Naive thymus-derived CD8-positive, alpha-beta T cell (primary cell): ENCODE measurements around the gene EFCC1. TPM values are rescaled to one million over a fixed set of nuclear protein-coding genes. Genes with fewer than 3 reads are reported as not detected.

ENCODE experiments used
- ATAC-seq, 2 donors: fragments of 150-1000 bp; cut with Tn5 transposase in 1 of 2; sonication (Bioruptor Pico), chemical (Tn5 transposase) in 1 of 2; 1 replicate in 1 of 2; 2 replicates in 1 of 2; pipeline ENCODE4 v1.10.0; 2021; ENCODE audit warnings: mild to moderate bottlenecking in 2 of 2, moderate library complexity in 2 of 2
- POLR2A ChIA-PET: fragments of 350-600 bp; sonication (Branson Sonifier 250); formaldehyde crosslinking; loops from one replicate; lab custom pipeline; 2021; ENCODE audit warnings: antibody characterized with exemption; lab: Charles Lee
- DNase-seq, 10 donors: peaks; one replicate each; pipeline versions ENCODE4 v3.0.0 to v3.0.0-alpha.2; 2020 to 2022
- H3K27ac Mint-ChIP-seq, 10 donors: one replicate each; pipeline ENCODE4 v1.8.0; 2020 to 2022; ENCODE audit warnings: mild to moderate bottlenecking in 10 of 10, mixed read lengths in 10 of 10, moderate library complexity in 4 of 10, inconsistent platforms in 1 of 10
- H3K27me3 Mint-ChIP-seq, 5 donors: one replicate each; pipeline ENCODE4 v1.8.0; 2021 to 2022; ENCODE audit warnings: mixed read lengths in 5 of 5
- H3K36me3 Mint-ChIP-seq, 3 donors: one replicate each; pipeline ENCODE4 v1.8.0; 2020 to 2022; ENCODE audit warnings: mixed read lengths in 3 of 3, mild to moderate bottlenecking in 2 of 3, inconsistent platforms in 1 of 3
- H3K4me1 Mint-ChIP-seq, 4 donors: one replicate each; pipeline ENCODE4 v1.8.0; 2021 to 2022; ENCODE audit warnings: mixed read lengths in 4 of 4
- H3K4me3 Mint-ChIP-seq, 10 donors: one replicate each; pipeline ENCODE4 v1.8.0; 2020 to 2022; ENCODE audit warnings: mild to moderate bottlenecking in 10 of 10, mixed read lengths in 10 of 10, moderate library complexity in 6 of 10, inconsistent platforms in 1 of 10
- H3K9me3 Mint-ChIP-seq, 9 donors: one replicate each; pipeline ENCODE4 v1.8.0; 2020 to 2022; ENCODE audit warnings: mixed read lengths in 9 of 9, mild to moderate bottlenecking in 3 of 9, inconsistent platforms in 1 of 9, moderate library complexity in 1 of 9
- polyA plus RNA-seq, 3 donors: library from polyadenylated mRNA; unstranded; fragments of 300-500 nt; fragmentation: Illumina TruSeq; gene quantifications; one replicate each; pipeline ENCODE4 v1.2.3, GENCODE V29; 2021
- total RNA-seq, 8 experiments: library from RNA in 2 of 8; stranded (reverse) in 2 of 8; gene quantifications; one replicate each; pipeline ENCODE4 v1.2.3 and lab custom pipeline; 2021 to 2026

The EFCC1 gene
- total and polyA plus RNA-seq, 5 experiments from 2014 or later = 0.21 to 0.69 (median 0.47) TPM

DNA sequence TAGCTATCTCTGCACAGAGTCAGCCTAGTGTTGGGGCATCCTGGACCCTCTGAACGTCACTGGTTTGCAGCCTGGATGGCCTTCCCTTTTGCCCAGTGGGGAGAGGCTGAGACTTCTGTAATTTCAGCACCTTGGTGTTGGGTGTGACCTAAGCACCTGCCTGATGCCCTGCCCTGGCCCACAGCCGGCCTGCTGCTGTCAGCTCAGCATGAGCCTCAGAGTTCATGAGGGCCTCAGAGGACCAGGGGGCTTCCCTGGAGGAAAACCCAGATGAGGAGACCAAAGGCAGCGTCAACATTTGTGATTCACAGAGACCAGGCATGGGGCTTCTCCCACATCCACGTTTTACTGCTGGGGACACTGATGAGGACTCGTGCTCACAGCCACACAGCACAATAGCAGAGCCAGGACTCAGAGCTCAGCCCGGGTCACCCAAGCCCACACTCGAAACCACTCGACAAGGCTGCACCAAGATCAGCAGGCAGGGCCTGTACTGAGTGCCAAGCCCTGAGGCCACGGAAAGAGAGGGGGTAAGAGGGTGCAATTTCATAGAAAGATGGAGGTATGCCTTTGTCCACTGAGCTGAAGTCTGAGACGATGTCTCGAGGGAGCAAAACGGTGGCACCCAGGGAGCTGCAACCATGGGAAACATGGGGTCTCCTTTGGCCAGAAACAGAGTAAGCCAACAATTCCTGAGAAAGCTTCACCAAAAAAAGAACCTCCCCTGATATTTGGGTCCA, 49.6 kb downstream of the EFCC1 start:
- H3K4me1 Mint-ChIP-seq = peaks cover 6 to 10% (median 8%) of the 10 kb centered on the region in 4 donors
- H3K36me3 Mint-ChIP-seq = peaks cover 0 to 5% (median 0%) of the 10 kb centered on the region in 3 donors
- peaks cover 0 to 4% (median 0%) of the 10 kb centered on the region in 5 donors for H3K27me3 Mint-ChIP-seq
- peaks cover 0 to 9% (median 3%) of the 10 kb centered on the region in 9 donors for H3K9me3 Mint-ChIP-seq
- ATAC-seq = no peak
- H3K27ac Mint-ChIP-seq = no peak overlapping the region
- no peak overlapping the region for H3K4me3 Mint-ChIP-seq
- no peak for DNase-seq
- POLR2A ChIA-PET = interaction anchor here (0.6 to 5.2 kb wide), 2 partner anchors 27 to 69 kb away, joined by 6 to 57 read pairs; partner anchors contain the start of gene RAB43

GRCh38 chr3:129051871-129052340, 50.8 kb downstream of the EFCC1 start:
- Mint-ChIP-seq H3K27me3 (peaks cover 0 to 4% (median 0%) of the 10 kb centered on the region in 5 donors), H3K4me1 (peaks cover 6 to 10% (median 8%) of the 10 kb centered on the region in 4 donors), H3K36me3 (peaks cover 0 to 5% (median 0%) of the 10 kb centered on the region in 3 donors), H3K9me3 (peaks cover 0 to 9% (median 3%) of the 10 kb centered on the region in 9 donors), H3K27ac (peak overlapping the region in 3 of 10 donors; percentile 60 to 69 (median 63)), H3K4me3 (no peak overlapping the region)
- ATAC-seq (no peak), DNase-seq (no peak)
- POLR2A ChIA-PET = interaction anchor here (0.7 to 5.2 kb wide), 5 partner anchors 68 to 194 kb away, joined by 3 to 57 read pairs (median 5); partner anchors contain the start of genes CNBP and RAB43

GRCh38 chr3:129052675-129053074, 51.6 kb downstream of the EFCC1 start:
- peaks cover 0 to 5% (median 0%) of the 10 kb centered on the region in 3 donors for H3K36me3 Mint-ChIP-seq
- peaks cover 0 to 4% (median 0%) of the 10 kb centered on the region in 5 donors for H3K27me3 Mint-ChIP-seq
- DNase-seq (no peak), ATAC-seq (no peak)
- POLR2A ChIA-PET = interaction anchor here (0.6 to 5.2 kb wide), 13 partner anchors 11 to 197 kb away, joined by 3 to 57 read pairs (median 5); partner anchors contain the start of genes CNBP, COPG1 and RAB43
- H3K4me3 Mint-ChIP-seq = no peak overlapping the region
- peaks cover 0 to 9% (median 3%) of the 10 kb centered on the region in 9 donors for H3K9me3 Mint-ChIP-seq
- peak overlapping the region in 1 of 10 donors; percentile 84 for H3K27ac Mint-ChIP-seq
- peaks cover 7 to 11% (median 9%) of the 10 kb centered on the region in 4 donors for H3K4me1 Mint-ChIP-seq

- Mint-ChIP-seq H3K9me3 (no peaks in the 10 kb centered on the region), H3K27me3 (no peaks in the 10 kb centered on the region), H3K4me1 (peaks cover 8 to 17% (median 13%) of the 10 kb centered on the region in 4 donors), H3K27ac (peak overlapping the region in 2 of 10 donors; percentile 63 to 87), H3K36me3 (no peaks in the 10 kb centered on the region), H3K4me3 (no peak overlapping the region)
- ATAC-seq (no peak), DNase-seq (no peak)
- POLR2A ChIA-PET = interaction anchor here (2.5 to 5.2 kb wide), 2 partner anchors 39 to 65 kb away, joined by 14 to 57 read pairs; partner anchors contain the start of gene RAB43
These were observed 53.6 kb downstream of the EFCC1 start for GRCh38 chr3:129054605-129055104.

- H3K36me3 Mint-ChIP-seq = no peaks in the 10 kb centered on the region
- no peaks in the 10 kb centered on the region for H3K27me3 Mint-ChIP-seq
- no peaks in the 10 kb centered on the region for H3K9me3 Mint-ChIP-seq
- POLR2A ChIA-PET = interaction anchor here (1.4 kb wide), 1 partner anchor 10 kb away, joined by 5 read pairs; no protein-coding TSS in a partner anchor
- ATAC-seq (no peak), DNase-seq (no peak)
- no peak overlapping the region for H3K4me3 Mint-ChIP-seq
- peak overlapping the region in 4 of 10 donors; percentile 4 to 84 (median 40) for H3K27ac Mint-ChIP-seq
- H3K4me1 Mint-ChIP-seq = peaks cover 8 to 17% (median 13%) of the 10 kb centered on the region in 4 donors
These were observed 55.5 kb downstream of the EFCC1 start for GRCh38 chr3:129056451-129057173.

DNA sequence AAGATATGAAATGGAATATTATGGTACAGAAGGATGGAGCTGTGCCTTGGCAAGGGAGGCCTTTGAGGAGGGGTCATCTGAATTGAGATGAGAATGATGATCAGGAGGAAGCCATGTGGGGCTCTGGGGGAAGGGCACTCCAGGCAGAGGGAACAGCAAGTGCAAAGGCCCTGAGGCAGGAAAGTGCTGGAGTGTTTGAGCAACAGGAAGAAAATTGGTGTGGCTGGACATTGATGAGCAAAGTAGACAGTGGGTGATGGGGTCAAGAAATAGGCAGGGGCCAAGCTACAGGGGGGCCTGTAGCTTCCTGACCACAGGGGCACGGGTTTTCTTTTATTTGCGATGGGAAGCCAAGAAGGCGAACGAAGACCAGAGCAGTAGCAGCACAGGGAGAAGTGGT, 56.1 kb downstream of the EFCC1 start:
- H3K27ac Mint-ChIP-seq = peak overlapping the region in 4 of 10 donors; percentile 4 to 84 (median 40)
- H3K9me3 Mint-ChIP-seq = no peaks in the 10 kb centered on the region
- POLR2A ChIA-PET = interaction anchor here (0.7 to 1.4 kb wide), 2 partner anchors 11 to 125 kb away, joined by 3 to 5 read pairs; no protein-coding TSS in a partner anchor
- DNase-seq (no peak), ATAC-seq (no peak)
- H3K4me3 Mint-ChIP-seq = no peak overlapping the region
- peaks cover 8 to 17% (median 13%) of the 10 kb centered on the region in 4 donors for H3K4me1 Mint-ChIP-seq
- H3K36me3 Mint-ChIP-seq = no peaks in the 10 kb centered on the region
- H3K27me3 Mint-ChIP-seq = no peaks in the 10 kb centered on the region

DNA sequence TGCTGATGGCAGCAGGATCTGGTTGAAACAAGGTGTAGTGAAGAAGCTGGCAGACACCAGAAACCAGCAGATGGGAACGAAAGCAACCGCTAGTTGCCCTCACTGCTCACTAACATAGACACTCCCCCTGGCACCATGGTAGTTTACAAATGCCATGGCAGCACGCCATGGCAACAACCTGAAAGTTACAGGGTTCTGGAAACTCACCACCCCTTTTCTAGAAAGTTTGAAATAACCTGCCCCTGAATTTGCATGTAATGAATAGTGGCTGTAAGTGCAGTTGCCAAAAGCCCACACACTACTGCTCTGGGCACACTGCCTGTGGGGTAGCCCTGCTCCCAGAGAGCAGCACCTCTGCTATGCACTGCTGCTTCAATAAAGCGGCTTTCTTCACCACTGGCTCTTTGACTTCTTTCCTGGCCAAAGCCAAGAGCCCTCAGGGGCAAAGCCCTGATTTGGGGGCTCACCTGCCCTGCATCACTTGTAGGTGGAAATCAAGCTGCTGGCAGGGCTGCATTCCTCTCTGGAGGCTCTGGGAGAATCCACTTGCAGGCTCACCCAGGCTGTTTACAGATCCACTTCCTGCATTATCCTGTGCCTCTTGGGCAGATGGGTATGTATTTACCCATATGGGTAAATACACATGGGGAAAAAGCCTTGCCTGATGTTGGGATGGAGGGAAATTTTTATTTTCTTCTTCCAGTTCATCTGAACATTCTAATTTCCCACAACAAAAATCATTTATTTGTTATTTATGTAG, 57.5 kb downstream of the EFCC1 start:
- ATAC-seq (peak; percentile 70 to 84), DNase-seq (peak in 4 of 10 donors; percentile 33 to 48 (median 36))
- POLR2A ChIA-PET = interaction anchor here (0.6 to 1.2 kb wide), 2 partner anchors 53 to 55 kb away, joined by 3 to 4 read pairs; no protein-coding TSS in a partner anchor
- Mint-ChIP-seq H3K36me3 (no peaks in the 10 kb centered on the region), H3K4me1 (peaks cover 3 to 12% (median 8%) of the 10 kb centered on the region in 4 donors), H3K4me3 (no peak overlapping the region), H3K27me3 (no peaks in the 10 kb centered on the region), H3K27ac (peak overlapping the region in 3 of 10 donors; percentile 60 to 73 (median 71)), H3K9me3 (no peaks in the 10 kb centered on the region)

- no peak overlapping the region for H3K4me3 Mint-ChIP-seq
- no peaks in the 10 kb centered on the region for H3K9me3 Mint-ChIP-seq
- no peaks in the 10 kb centered on the region for H3K27me3 Mint-ChIP-seq
- ATAC-seq = no peak
- H3K27ac Mint-ChIP-seq = no peak overlapping the region
- no peaks in the 10 kb centered on the region for H3K36me3 Mint-ChIP-seq
- DNase-seq = no peak
- H3K4me1 Mint-ChIP-seq = peaks cover 0 to 9% (median 6%) of the 10 kb centered on the region in 4 donors
- POLR2A ChIA-PET = interaction anchor here (0.6 to 1.2 kb wide), 2 partner anchors 52 to 54 kb away, joined by 3 to 4 read pairs; no protein-coding TSS in a partner anchor
These were observed 58.3 kb downstream of the EFCC1 start for GRCh38 chr3:129059311-129059958.

DNA sequence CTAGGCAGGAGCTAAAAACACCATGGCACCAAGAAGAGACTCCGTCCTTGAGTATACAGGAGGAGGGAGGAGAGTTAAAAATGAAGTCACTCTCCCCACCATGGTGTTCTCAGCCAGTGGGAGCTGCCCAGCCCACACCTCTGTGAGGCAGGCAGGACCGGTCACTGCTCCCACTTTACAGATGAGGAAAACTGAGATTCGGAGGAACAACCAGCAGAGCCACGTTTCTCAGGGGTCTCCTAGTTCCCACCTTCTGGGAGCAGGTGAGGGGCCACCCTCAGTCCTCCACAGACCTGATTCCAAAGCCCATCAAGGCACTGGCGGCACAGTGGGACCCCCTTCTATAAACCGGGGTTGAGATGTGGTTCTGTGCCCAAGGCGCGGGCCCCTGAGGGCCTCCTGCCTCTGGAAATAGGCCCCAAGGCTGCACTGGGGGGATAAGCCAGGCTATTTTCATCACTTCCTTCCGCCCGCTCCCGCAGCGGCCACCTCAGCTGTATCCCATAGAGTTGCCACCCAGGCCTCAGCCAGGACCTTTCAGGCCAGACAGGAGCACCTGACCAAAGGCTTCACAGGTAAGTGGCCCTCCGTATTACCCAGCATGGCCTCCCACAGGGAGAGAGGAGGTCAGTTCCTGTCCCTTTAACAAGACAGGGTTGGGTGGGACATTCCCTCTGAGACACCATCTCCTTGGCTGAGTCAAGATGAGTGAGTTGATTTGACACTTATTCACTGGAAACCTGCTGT, 59.3 kb downstream of the EFCC1 start, which contains the start of gene GP9:
TSS of gene GP9 (plus strand) at position 504 of the 747 bp plus-strand sequence. CDS start 961 bp downstream, outside the sequence.
- no peak within 1 kb of the TSS for H3K27ac Mint-ChIP-seq
- no peak within 1 kb of the TSS for H3K4me3 Mint-ChIP-seq
- no peaks in the 10 kb centered on the region for H3K36me3 Mint-ChIP-seq
- ATAC-seq (no peak), DNase-seq (no peak)
- no peaks in the 10 kb centered on the region for H3K27me3 Mint-ChIP-seq
- peaks cover 0 to 10% (median 6%) of the 10 kb centered on the region in 4 donors for H3K4me1 Mint-ChIP-seq
- POLR2A ChIA-PET = interaction anchor here (1.1 kb wide), 1 partner anchor 189 kb away, joined by 3 read pairs; the partner anchor contains the start of gene COPG1
- H3K9me3 Mint-ChIP-seq = no peaks in the 10 kb centered on the region

DNA sequence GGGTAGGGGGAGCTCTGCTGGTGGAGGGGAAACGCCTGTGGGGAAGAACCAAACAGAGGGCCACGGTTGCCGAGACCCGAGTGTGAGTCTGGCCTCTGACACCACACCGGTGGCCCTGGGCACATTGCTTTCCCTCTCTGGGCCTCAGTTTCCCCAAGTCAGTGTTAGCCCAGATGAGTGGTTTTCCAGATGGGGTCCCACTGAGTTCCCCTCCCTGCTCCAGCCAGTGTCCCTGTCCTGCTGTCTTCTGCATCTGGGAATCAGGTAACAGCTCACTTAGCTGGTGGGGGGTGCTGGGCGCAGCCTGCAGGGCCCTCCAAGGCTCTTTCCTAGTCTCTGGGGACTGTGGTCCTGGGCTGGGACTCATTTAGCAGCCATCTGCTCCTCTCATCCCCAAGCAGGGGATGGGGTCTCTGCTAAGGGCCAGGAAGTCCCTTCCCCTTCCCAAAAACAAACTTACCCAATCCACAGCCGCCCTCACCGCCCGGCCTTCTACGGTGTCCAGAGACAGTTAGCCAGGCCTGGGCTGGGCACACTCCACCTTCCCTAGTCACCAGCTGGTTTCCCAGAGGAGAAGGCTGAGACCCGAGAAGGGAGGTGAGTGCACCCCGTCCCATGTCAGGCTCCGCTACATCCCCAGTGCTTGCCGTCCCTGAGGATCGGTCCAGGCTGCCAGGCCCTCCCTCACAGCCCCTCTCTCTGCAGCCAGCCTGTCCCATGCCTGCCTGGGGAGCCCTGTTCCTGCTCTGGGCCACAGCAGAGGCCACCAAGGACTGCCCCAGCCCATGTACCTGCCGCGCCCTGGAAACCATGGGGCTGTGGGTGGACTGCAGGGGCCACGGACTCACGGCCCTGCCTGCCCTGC, 60.2 kb downstream of the EFCC1 start:
- ATAC-seq = no peak
- Mint-ChIP-seq H3K27ac (no peak overlapping the region), H3K36me3 (no peaks in the 10 kb centered on the region), H3K4me1 (peaks cover 0 to 10% (median 7%) of the 10 kb centered on the region in 4 donors), H3K27me3 (no peaks in the 10 kb centered on the region), H3K4me3 (no peak overlapping the region), H3K9me3 (no peaks in the 10 kb centered on the region)
- POLR2A ChIA-PET = interaction anchor here (1.1 to 1.2 kb wide), 2 partner anchors 24 to 188 kb away, joined by 3 read pairs; partner anchors contain the start of gene COPG1
- DNase-seq = no peak
